ENCODE measurements around the gene RPL22. TPM values are rescaled to one million over a fixed set of nuclear protein-coding genes. Genes with fewer than 3 reads are reported as not detected.
A peak's percentile ranks its signal among the peaks of the same experiment; 100 is the strongest.
"Not testable (repeated sequence)": the region's sequence is repeated elsewhere in the genome, so short reads cannot be mapped to it uniquely, and the experiment has no call there.

RPL22 gene
- total RNA-seq, 2 donors from 2014 or later = 437 to 506 TPM

DNA sequence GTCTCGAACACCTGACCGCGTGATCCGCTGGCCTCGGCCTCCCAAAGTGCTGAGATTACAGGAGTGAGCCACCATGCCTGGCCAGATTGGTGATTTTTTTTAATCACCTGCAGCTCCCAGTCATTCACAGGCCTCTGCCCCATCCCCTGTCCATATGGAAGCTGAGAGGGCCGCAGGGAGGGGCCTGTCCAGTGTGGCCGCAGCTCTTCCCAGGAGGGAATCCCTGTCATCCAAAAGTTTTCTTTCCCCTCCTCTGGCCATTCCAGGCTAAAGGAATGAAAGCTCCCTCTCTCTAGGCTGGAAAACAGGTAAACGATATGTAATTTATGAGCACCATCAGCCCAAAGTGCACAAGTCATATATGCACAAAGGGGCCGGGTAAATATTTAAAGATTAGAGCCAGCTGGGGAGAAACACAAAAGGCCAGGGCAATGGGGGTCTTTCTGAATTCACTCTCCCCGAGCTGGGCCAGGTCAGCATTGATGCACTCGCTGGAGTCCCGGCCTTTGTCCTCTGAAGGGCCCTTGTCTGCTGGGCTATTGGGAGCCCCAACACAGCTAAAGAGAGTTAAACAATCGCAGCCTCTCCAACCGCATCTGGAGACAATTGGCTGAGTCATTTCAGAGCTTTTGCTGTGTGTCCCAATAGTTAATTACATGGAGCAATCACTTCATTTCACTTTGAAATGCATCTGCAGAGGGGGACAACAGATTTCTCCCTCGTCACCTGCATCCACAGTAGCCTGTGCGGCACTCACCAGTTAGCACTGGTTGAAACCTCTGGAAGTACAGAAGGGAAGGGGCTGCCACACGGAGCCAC, 40.8 kb upstream of the RPL22 start:
- Mint-ChIP-seq H3K4me1 (peaks cover 4% of the 10 kb centered on the region), H3K36me3 (ENCODE audit: low read depth) (no peaks in the 10 kb centered on the region), H3K27ac (no peak overlapping the region), H3K27me3 (peaks cover 21% of the 10 kb centered on the region), H3K4me3 (no peak overlapping the region), H3K9me3 (no peaks in the 10 kb centered on the region)
- no peak for ATAC-seq (replicated peaks)

DNA sequence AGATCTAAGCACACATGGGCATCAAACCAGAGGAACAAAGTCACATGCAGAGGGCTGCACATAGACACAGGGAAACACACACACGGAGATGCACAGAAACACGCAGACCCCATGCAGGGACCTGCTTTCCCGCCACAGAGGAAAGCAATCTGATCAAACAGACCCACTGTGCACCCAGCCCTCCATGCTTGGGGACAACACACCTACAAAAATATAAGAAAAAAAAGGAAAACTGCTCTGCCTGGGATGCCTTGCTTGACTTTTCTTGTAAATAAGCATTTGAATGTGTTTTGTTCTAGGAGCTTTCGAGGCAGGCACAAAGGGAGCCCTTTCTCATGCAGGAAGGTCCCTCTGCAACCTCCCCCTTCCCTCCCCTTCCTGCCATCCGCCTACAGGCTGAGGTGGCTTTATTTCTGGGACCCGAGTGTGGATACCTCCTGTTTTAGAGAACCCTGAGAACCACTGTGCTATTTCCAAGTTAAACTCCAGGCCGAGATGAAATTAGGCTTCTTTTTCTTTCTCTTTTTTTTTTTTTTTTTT, 39.9 kb upstream of the RPL22 start:
- no peak for ATAC-seq (replicated peaks)
- Mint-ChIP-seq H3K27ac (no peak overlapping the region), H3K9me3 (no peaks in the 10 kb centered on the region), H3K27me3 (peaks cover 21% of the 10 kb centered on the region), H3K4me1 (peaks cover 5% of the 10 kb centered on the region), H3K4me3 (no peak overlapping the region), H3K36me3 (ENCODE audit: low read depth) (peaks cover 8% of the 10 kb centered on the region)

DNA sequence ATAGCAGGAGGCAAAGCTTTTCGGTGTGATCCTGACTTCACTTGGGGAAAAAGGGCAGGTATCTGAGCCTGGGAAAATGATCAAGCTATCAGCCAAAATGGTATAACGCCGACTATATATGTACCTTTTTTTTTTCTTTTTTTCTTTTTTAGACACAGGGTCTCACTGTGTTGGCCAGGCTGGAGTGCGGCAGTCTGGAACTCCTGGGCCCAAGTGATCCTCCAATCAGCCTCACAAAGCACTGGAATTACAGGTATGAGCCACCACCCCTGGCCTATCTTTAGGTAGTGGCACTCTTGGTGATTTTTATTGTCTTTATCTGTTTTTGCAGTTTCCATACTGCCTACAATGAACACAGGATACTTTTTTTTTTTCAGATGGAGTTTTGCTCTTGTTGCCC, 37.7 kb upstream of the RPL22 start:
- peaks cover 19% of the 10 kb centered on the region for H3K27me3 Mint-ChIP-seq
- peaks cover 9% of the 10 kb centered on the region for H3K4me1 Mint-ChIP-seq
- peaks cover 30% of the 10 kb centered on the region for H3K36me3 Mint-ChIP-seq (ENCODE audit: low read depth)
- H3K27ac Mint-ChIP-seq = no peak overlapping the region
- ATAC-seq (replicated peaks) = no peak
- peak overlapping the region; percentile 64 for H3K4me3 Mint-ChIP-seq
- H3K9me3 Mint-ChIP-seq = no peaks in the 10 kb centered on the region

DNA sequence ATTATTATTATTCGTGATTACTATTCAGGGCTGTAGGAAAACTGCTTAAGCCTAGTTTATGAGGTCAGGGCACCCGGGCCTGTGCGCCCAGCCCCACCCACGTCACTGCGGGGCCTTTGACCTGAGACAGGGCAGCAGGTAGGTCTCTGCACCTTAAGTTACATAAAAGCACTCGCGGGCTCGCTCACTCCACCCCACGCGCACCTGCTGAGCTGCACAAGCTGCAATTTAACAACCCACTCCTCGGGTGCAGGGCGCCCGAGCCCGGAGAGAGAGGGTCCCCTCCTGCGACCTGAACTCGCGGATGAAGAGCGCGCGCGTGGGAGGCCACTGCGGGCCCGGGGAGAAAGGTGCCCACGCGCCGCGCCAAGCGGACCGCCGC, 35.9 kb upstream of the RPL22 start:
- Mint-ChIP-seq H3K27ac (peak overlapping the region; percentile 73), H3K4me3 (peak overlapping the region; percentile 86), H3K36me3 (ENCODE audit: low read depth) (peaks cover 48% of the 10 kb centered on the region), H3K4me1 (peaks cover 5% of the 10 kb centered on the region), H3K9me3 (no peaks in the 10 kb centered on the region), H3K27me3 (peaks cover 11% of the 10 kb centered on the region)
- ATAC-seq (replicated peaks) = peak; percentile 9

DNA sequence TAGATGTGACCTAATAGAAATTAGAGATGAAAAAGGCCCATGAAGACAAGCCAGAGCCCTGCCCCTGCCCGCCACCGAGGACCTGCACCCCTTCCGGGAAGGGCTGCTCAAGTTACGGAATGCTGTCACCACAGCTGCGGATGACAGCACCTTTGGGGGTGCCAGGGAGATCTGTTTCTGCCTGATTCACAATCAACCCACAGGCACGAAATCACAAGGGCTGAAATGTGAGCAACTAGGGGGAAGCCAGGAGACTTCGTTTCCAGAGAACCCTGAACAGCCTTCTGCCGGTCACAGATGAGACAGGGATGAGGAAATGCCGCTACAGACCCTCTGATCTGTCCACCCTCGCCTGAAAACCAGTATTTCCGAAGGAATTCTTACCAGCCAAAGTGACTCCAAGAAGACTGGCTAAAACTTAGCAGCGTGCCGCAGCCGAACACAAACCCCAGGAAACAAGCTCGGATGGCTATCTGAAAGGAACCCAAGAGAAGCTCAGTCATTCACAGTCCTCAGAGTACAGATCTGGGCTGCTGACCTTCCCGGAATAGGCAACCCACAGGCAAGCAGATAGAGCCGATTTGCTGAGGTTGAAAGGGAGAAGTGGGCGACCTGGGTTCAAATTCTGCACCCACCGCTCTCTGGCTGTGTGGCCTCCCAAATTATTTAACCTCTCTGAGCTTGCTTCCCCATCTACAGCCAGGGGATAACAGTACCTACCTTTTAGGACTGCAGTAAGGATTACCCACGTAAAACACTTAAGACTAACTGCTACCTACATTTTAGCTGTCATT, 35.3 kb upstream of the RPL22 start:
- Mint-ChIP-seq H3K9me3 (no peaks in the 10 kb centered on the region), H3K4me1 (peaks cover 5% of the 10 kb centered on the region), H3K27ac (peak overlapping the region; percentile 73), H3K4me3 (peak overlapping the region; percentile 86), H3K27me3 (peaks cover 7% of the 10 kb centered on the region), H3K36me3 (ENCODE audit: low read depth) (peaks cover 54% of the 10 kb centered on the region)
- ATAC-seq (replicated peaks) = no peak

DNA sequence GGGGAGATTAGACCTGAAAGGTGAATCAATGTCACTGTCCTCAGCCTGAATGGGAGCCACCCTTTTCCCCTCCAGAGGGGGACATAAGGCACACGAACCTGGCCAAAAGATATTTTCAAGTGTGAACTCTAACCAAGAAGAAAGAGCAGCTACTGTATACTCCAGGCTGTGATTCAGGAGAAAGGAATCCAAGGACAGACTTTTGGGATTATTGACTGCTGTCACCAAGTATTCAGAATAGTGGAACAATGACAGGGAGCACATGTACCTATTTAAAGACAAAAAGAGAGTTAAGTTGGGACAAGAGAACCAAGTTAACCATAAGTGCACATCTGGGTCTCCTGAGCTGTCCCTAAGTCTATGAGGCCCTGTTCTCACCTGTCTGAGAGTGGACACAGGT, 34.0 kb upstream of the RPL22 start:
- H3K36me3 Mint-ChIP-seq (ENCODE audit: low read depth) = peaks cover 66% of the 10 kb centered on the region
- no peaks in the 10 kb centered on the region for H3K9me3 Mint-ChIP-seq
- H3K4me1 Mint-ChIP-seq = peaks cover 5% of the 10 kb centered on the region
- no peaks in the 10 kb centered on the region for H3K27me3 Mint-ChIP-seq
- no peak overlapping the region for H3K4me3 Mint-ChIP-seq
- ATAC-seq (replicated peaks) = no peak
- H3K27ac Mint-ChIP-seq = no peak overlapping the region

DNA sequence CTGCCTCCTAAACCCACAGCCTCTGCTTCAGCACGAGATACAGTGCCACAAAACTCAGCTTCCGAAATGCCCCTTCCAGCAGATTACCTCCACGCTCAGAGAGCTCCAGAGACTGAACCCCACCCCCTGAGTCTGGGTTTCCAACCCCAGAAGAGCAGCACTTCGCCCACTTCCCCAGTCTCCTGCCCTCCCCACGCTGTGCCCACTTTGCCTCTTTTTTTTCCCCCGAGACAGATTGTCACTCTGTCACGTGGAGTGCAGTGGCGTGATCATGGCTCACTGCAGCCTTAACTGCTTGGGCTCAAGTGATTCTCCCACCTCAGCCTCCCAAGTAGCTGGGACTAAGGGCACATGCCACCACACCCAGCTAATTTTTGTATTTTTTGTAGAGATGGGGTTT, 26.3 kb upstream of the RPL22 start:
- no peaks in the 10 kb centered on the region for H3K27me3 Mint-ChIP-seq
- H3K27ac Mint-ChIP-seq = no peak overlapping the region
- ATAC-seq (replicated peaks) = no peak
- H3K4me3 Mint-ChIP-seq = no peak overlapping the region
- no peaks in the 10 kb centered on the region for H3K9me3 Mint-ChIP-seq
- H3K4me1 Mint-ChIP-seq = no peaks in the 10 kb centered on the region
- peaks cover 93% of the 10 kb centered on the region for H3K36me3 Mint-ChIP-seq (ENCODE audit: low read depth)

DNA sequence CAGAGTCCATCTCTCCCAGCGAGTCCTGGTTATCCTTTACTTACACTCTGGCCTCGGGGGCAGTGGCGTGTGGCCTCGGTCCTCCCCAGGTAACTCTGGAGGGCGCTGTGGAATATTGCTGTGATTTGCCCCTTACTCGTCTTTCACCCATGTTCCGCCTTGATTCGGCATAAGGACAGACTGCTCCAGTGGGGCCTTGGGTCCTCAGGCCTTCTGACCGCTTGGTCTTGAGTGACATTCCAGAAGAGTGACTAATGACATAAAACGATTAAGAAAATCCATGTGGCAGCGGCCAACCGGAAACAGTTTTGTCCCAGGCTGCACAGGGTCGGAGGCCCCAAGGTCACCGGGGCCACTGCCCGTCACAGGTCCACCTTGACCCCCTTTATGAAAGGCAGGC, 25.3 kb upstream of the RPL22 start:
- Mint-ChIP-seq H3K4me1 (no peaks in the 10 kb centered on the region), H3K4me3 (no peak overlapping the region), H3K27ac (no peak overlapping the region), H3K27me3 (no peaks in the 10 kb centered on the region), H3K9me3 (no peaks in the 10 kb centered on the region), H3K36me3 (ENCODE audit: low read depth) (peaks cover 87% of the 10 kb centered on the region)
- no peak for ATAC-seq (replicated peaks)

DNA sequence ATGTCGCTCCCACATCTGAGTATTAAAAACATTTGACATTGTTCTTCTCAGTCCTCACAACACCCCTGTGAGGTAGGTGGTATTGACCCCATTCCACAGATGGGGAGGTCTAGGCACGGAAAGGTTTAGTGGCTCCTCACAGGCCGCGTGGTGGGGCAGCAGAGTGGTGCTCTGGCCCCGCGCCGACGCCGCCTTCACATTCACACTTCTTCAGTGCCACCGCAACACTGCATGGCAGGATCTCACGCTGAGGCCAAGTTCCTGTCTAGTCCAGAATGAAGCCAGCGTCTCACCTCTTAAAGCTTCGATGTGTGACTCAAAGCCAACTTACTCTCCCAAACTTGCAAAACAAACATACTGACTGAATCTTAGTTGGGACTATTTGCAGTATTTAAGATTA, 24.2 kb upstream of the RPL22 start:
- no peak for ATAC-seq (replicated peaks)
- Mint-ChIP-seq H3K4me1 (no peaks in the 10 kb centered on the region), H3K27ac (no peak overlapping the region), H3K27me3 (no peaks in the 10 kb centered on the region), H3K36me3 (ENCODE audit: low read depth) (peaks cover 76% of the 10 kb centered on the region), H3K9me3 (no peaks in the 10 kb centered on the region), H3K4me3 (no peak overlapping the region)

DNA sequence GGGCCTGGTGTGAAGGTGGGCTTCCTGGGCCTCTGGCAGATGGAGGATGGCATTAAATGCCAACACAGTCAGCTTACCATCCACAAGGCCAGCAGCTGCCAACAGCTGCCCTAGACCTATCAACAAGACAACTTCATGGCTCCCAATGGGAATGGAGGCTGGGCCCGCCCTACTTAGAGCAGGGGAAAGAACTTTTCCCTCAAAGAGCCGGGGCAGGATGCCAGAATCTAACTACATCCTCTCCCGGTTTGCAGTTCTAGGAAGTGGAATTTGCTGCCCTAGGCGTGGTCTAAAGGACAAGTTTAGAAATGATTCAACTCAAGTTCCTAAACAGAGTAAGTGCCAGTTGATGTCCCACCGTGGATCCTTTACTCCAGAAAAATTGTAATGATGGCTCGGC, 23.2 kb upstream of the RPL22 start:
- Mint-ChIP-seq H3K27me3 (no peaks in the 10 kb centered on the region), H3K4me1 (no peaks in the 10 kb centered on the region), H3K4me3 (no peak overlapping the region), H3K36me3 (ENCODE audit: low read depth) (peaks cover 69% of the 10 kb centered on the region), H3K27ac (no peak overlapping the region), H3K9me3 (no peaks in the 10 kb centered on the region)
- no peak for ATAC-seq (replicated peaks)

DNA sequence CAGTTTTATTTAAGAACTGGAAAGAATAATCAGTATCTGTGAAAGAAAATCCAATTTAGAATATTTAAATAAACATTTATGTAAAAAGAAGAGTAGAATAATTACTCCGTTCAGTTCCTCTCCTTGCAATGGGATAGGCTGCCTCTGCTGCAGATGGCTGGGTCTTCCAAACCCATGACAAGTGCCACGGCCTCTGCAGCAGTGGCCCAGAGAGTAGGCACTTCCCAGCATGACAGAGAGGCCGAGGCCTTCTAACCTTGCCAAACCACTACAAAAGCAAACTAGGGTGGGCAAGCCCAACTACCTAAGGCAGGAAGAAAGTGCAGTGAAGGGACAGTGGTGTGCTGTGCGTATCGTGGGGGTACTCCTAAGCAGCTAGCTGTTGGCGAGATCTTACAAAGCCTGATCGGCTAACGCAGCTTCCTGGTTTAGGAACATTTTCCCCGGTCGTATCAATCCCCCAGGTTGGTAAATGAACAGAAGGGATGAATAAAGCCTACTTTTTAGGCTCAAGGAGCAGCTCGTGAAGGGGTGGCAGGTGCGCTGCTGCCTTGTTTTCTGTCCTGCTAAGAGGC, 21.9 kb upstream of the RPL22 start:
- Mint-ChIP-seq H3K36me3 (ENCODE audit: low read depth) (peaks cover 56% of the 10 kb centered on the region), H3K4me3 (no peak overlapping the region), H3K4me1 (peaks cover 5% of the 10 kb centered on the region), H3K27me3 (no peaks in the 10 kb centered on the region), H3K9me3 (no peaks in the 10 kb centered on the region), H3K27ac (no peak overlapping the region)
- no peak for ATAC-seq (replicated peaks)

DNA sequence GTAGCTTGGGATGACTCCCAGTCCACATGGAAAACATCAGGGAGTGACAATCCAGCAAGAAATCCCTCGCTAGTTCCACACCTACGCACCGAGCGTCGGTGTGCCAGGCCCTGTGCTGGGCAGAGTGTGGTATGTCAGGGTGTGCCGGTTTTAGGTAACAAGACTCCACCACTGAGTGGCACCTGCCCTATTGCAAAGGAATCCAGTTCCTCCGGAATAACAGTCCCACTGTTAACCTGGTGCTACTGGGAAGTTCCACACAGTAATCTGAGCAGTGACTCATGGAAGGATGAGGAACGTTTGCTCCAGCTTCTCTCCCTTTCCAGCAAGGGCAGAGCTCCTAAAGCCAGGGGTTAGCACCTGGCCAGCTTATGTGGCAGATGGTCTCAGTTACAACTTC, 20.8 kb upstream of the RPL22 start:
- ATAC-seq (replicated peaks) = no peak
- no peak overlapping the region for H3K27ac Mint-ChIP-seq
- H3K27me3 Mint-ChIP-seq = no peaks in the 10 kb centered on the region
- H3K4me3 Mint-ChIP-seq = no peak overlapping the region
- H3K4me1 Mint-ChIP-seq = peaks cover 5% of the 10 kb centered on the region
- no peaks in the 10 kb centered on the region for H3K9me3 Mint-ChIP-seq
- peaks cover 53% of the 10 kb centered on the region for H3K36me3 Mint-ChIP-seq (ENCODE audit: low read depth)

DNA sequence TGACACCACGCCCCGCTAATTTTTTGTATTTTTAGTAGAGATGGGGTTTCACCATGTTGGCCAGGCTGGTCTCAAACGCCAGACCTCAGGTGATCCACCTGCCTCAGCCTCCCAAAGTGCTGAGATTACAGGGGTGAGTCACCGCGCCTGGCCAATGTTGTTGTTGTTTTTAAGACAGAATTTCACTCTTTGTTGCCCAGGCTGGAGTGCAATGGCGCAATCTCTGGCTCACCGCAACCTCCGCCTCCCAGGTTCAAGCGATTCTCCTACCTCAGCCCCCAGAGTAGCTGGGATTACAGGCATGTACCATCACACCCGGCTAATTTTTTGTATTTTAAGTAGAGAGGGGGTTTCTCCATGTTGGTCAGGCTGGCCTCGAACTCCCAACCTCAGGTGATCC, 20.2 kb upstream of the RPL22 start:
- H3K36me3 Mint-ChIP-seq (ENCODE audit: low read depth) = peaks cover 47% of the 10 kb centered on the region
- H3K4me1 Mint-ChIP-seq; H3K27ac Mint-ChIP-seq; H3K9me3 Mint-ChIP-seq; H3K4me3 Mint-ChIP-seq; ATAC-seq (replicated peaks); H3K27me3 Mint-ChIP-seq: not testable (repeated sequence)

DNA sequence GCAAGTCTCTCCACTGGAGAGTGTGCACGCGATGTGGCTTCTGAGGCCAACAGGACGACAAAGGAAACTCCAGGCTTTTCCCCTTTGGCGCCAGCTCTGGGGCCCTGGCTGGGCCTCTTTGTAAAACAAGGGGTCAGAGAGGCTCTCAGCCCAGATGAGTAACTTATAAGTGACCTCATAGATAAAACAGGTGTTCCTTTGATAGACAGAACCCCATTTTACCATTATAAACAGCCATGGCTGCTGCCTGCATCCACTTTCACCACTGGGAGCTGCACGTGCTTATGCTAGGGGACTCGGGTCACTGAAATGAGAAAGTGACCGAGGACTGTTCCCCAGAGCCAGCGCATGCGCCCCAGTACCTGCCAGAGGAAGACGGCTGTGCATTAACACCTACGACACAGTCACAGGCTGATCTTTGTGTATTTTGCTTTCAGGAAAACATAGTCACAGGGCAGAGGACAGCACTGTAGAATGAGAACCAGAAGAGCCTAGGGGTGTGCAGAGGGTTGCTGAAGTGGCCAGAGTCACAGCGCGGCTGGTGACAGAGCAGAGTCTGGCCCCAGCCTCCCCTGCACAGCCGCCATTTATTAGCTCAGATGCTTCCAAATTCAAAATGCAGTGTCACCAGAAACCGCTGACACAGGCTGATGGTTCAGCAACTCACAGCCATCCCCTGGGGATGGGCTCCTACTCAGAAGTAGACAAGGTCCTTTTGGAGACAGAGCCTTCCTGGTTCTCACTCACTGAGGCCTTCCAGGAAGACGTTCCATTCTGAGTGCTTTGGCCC, 19.2 kb upstream of the RPL22 start:
- Mint-ChIP-seq H3K4me1 (peaks cover 5% of the 10 kb centered on the region), H3K4me3 (no peak overlapping the region), H3K36me3 (ENCODE audit: low read depth) (peaks cover 36% of the 10 kb centered on the region), H3K27me3 (no peaks in the 10 kb centered on the region), H3K27ac (no peak overlapping the region), H3K9me3 (no peaks in the 10 kb centered on the region)
- ATAC-seq (replicated peaks) = no peak

Data from activated T-helper 17 cell treated with anti-CD3 and anti-CD28 coated beads, Interleukin-2, amount 50 U/mL, for 72 hours (primary cell).